Measurements from ENCODE around the gene GLDN.

DNA sequence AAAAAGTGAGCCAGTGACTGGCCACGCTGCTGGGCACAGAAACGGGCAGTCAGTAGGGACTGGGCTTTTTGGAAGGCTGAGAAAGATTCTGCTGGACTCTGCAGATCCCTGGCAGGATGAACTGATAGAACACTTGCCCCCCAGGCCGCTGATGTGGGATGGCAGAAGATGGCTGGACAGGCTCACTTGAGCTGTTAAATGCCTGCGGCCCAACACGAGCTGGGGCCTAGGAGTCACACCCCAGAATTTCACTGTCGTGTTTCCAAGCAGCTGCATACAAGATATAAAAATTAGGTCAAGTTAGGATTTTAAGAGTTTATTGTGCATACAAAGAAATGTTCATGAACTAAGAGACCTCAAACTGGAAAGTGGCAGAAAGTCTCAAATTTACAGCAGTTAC lies 26.9 kb downstream of the GLDN start:
- TF ChIP-seq, protein P1, sequence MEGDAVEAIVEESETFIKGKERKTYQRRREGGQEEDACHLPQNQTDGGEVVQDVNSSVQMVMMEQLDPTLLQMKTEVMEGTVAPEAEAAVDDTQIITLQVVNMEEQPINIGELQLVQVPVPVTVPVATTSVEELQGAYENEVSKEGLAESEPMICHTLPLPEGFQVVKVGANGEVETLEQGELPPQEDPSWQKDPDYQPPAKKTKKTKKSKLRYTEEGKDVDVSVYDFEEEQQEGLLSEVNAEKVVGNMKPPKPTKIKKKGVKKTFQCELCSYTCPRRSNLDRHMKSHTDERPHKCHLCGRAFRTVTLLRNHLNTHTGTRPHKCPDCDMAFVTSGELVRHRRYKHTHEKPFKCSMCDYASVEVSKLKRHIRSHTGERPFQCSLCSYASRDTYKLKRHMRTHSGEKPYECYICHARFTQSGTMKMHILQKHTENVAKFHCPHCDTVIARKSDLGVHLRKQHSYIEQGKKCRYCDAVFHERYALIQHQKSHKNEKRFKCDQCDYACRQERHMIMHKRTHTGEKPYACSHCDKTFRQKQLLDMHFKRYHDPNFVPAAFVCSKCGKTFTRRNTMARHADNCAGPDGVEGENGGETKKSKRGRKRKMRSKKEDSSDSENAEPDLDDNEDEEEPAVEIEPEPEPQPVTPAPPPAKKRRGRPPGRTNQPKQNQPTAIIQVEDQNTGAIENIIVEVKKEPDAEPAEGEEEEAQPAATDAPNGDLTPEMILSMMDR (IDR thresholded peaks at IDR 0.05), result no peak
- TF ChIP-seq POLR2A (IDR thresholded peaks at IDR 0.05), result no peak

Data from transverse colon (tissue), 3 donors.